Colon (tissue), 2 donors: Measurements from ENCODE around the gene GPR153.

Source experiments
- FAIRE-seq: peaks from 2 replicates; lab custom pipeline; 2012; peaks lifted over from hg19 to GRCh38; lab: Jason Lieb, UNC
- donor health status: control.
- donor health status: control.

GPR153 gene

DNA sequence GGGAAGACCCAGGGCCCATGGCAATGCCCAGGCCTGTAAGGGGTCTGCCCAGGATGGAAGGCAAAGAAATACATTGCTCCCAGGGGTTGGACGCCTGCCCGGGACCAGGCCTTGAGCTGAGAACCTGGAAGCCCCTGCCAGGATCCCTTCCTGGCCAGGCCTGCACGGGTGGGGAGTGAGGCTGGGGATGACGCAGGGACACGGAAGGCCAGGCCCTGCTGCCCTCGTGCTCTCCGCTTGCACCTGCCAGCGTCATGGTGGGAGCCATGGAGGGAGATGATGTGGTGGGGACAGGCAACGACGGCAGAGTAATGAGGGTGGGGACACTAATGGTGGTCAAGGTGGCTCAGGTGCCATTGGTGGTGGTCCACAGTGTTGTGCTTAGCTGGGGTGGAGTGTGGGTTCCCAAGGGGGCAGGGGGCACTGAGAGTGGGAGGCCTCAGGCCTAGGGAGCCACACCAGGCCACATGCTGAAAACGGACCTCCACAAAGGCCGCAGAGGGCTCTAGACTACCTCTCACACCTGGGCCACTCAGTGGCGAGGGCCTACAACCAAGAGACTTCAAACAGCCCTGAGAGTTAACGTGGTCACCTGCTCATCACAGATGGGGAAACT is 12.6 kb downstream of the GPR153 start:
- FAIRE-seq: no peak

GRCh38 chr1:6247651-6248050 is 13.2 kb downstream of the GPR153 start:
- FAIRE-seq: no peak

DNA sequence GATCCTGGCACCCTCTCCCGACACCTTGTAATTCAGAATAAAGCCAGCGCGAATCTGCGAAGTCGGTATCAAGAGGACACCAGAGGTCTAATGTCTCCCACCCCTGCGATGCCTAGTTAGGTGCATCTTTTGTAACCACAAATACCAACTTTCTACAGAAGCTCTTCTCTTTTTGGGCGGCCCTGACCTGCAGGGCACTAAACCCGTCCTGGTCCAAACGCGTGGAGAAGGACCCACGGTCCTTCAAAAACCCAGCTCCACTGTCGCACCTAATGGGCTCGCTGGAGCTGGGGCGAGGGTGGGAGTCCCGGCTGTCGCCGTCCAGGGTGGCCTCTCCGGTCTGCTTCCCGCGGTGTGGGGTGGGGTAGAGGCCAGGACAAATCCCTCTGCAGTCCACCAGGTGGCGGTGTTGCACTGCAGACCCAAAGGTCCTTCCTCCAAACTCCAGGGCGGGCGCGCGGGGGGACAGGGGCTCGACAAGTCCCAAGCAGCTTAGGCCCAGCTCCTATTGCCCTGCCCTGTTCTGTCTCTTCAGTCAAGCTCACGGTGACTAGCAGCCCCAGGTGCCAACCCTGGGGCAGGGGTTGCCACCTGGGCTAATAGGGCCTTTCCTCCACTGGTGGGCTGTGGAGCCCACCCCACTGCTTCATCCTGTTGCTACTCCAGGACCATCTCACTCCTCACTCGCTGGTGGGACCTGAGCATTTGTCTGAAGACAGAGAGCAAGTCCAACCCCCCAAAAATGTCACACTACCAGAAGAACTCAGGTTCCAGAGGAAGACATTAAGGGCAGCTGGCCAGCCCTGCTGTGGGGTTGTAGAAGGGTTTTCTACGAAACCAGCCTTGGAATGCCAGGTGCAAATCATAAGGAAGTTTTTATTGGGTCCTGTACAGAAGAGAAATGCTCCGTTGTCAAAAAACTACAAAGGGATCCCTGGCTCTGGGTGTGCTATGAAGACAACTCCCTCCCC is 14.1 kb downstream of the GPR153 start:
- no peak for FAIRE-seq

- FAIRE-seq: no peak
Observed at GRCh38 chr1:6245869-6246496, 14.9 kb downstream of the GPR153 start.

DNA sequence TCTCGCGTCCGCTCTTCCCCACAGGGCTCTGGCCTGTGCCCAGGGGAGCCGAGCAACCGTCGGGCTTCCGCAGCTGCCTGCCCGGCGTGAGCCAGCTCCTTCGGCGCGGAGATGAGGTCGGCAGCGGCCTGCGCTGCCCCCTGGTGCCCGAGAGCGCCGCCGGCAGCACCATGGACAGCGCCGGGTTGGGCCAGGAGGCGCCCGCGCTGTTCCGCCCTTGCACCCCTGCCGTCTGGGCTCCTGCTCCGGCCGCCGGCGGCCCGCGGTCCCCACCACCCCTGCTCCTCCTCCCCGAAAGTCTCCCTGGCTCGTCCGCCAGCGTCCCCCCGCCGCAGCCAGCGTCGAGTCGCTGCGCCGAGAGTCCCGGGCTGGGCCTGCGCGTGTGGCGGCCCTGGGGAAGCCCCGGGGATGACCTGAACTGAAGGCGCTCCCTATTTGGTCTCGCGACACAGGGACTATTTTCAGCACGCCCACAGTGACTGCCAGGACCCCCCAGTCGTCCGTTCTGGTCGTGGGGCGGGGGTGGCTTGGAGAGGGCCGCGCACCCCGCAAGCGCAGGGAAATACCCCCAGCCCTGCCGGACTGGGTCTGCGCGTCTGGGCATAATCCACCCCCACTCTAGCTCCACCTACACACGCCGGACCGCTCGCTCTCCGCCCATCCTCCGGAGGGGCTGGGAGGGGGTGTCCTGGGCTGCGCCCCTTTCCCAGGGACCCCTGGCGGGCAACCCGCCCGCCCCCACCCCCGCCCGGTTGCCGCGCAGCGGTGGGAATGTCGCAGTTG is 15.6 kb downstream of the GPR153 start:
- FAIRE-seq: no peak

DNA sequence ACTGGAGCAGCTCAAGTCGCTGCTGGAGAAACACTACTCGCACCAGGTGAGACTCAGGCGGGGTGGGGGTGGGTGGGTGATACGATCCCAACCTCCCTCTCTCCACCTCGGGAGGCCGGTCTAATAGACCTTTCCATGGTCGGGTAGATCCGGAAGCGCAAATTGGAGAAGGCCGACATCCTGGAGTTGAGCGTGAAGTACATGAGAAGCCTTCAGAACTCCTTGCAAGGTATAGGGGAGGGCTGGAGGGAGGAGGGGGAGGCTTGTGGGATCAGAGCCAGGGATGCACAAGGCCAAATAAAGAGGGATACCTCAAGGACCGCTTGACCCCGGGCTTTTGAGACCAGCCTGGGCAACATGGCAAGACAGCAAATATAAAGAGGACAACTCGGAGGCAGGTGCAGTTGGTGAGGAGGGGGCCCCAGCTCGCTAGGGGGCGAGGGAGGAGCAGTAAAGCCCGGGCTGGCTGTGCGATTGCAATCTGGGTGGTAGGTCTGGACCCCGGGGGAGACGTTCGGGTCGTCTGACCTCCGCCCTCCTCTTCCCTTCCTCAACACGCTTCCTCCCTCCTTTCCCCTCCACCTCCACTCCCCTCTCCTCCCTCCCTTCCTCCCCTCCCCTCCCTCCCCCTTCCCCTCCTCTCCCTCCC is 16.4 kb downstream of the GPR153 start:
- no peak for FAIRE-seq

DNA sequence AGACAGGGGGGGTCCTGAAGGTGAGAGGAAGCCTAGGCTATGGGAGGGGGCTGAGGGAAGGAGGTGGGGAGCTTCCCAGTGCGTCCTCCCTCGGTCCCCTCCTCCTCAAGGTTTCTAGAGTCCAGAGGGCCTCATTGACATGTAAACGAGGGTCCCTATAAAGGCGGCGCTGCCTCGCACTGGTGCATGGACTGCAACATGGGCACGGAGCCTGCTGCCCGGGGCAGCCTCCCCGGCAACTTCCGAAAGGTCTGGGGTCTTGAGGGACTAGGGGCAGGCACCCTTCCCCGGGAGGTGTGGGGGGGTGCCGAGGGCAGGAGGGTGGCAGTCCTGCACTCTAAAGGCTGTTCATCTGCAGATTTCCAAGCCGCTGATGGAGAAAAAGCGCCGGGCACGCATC is 16.9 kb downstream of the GPR153 start, which contains the start of gene HES3:
TSS of gene HES3 (plus strand) at position 187 of the 400 bp plus-strand sequence. CDS start at position 374, 187 bp downstream.
- no peak for FAIRE-seq

- no peak for FAIRE-seq
Observed at GRCh38 chr1:6243053-6243834, 17.7 kb downstream of the GPR153 start.

- no peak for FAIRE-seq
Observed at GRCh38 chr1:6241887-6242740, 18.8 kb downstream of the GPR153 start.

GRCh38 chr1:6241107-6241886 is 19.6 kb downstream of the GPR153 start:
- no peak for FAIRE-seq

- no peak for FAIRE-seq
Observed at GRCh38 chr1:6239950-6240768, 20.7 kb downstream of the GPR153 start.

DNA sequence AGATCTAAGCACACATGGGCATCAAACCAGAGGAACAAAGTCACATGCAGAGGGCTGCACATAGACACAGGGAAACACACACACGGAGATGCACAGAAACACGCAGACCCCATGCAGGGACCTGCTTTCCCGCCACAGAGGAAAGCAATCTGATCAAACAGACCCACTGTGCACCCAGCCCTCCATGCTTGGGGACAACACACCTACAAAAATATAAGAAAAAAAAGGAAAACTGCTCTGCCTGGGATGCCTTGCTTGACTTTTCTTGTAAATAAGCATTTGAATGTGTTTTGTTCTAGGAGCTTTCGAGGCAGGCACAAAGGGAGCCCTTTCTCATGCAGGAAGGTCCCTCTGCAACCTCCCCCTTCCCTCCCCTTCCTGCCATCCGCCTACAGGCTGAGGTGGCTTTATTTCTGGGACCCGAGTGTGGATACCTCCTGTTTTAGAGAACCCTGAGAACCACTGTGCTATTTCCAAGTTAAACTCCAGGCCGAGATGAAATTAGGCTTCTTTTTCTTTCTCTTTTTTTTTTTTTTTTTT is 21.6 kb downstream of the GPR153 start:
- no peak for FAIRE-seq

DNA sequence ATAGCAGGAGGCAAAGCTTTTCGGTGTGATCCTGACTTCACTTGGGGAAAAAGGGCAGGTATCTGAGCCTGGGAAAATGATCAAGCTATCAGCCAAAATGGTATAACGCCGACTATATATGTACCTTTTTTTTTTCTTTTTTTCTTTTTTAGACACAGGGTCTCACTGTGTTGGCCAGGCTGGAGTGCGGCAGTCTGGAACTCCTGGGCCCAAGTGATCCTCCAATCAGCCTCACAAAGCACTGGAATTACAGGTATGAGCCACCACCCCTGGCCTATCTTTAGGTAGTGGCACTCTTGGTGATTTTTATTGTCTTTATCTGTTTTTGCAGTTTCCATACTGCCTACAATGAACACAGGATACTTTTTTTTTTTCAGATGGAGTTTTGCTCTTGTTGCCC is 23.8 kb downstream of the GPR153 start:
- no peak for FAIRE-seq

GRCh38 chr1:6235296-6235677 is 25.6 kb downstream of the GPR153 start:
- FAIRE-seq: no peak

DNA sequence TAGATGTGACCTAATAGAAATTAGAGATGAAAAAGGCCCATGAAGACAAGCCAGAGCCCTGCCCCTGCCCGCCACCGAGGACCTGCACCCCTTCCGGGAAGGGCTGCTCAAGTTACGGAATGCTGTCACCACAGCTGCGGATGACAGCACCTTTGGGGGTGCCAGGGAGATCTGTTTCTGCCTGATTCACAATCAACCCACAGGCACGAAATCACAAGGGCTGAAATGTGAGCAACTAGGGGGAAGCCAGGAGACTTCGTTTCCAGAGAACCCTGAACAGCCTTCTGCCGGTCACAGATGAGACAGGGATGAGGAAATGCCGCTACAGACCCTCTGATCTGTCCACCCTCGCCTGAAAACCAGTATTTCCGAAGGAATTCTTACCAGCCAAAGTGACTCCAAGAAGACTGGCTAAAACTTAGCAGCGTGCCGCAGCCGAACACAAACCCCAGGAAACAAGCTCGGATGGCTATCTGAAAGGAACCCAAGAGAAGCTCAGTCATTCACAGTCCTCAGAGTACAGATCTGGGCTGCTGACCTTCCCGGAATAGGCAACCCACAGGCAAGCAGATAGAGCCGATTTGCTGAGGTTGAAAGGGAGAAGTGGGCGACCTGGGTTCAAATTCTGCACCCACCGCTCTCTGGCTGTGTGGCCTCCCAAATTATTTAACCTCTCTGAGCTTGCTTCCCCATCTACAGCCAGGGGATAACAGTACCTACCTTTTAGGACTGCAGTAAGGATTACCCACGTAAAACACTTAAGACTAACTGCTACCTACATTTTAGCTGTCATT is 26.2 kb downstream of the GPR153 start:
- no peak for FAIRE-seq

- FAIRE-seq: no peak
Observed at GRCh38 chr1:6233376-6233775, 27.5 kb downstream of the GPR153 start.

DNA sequence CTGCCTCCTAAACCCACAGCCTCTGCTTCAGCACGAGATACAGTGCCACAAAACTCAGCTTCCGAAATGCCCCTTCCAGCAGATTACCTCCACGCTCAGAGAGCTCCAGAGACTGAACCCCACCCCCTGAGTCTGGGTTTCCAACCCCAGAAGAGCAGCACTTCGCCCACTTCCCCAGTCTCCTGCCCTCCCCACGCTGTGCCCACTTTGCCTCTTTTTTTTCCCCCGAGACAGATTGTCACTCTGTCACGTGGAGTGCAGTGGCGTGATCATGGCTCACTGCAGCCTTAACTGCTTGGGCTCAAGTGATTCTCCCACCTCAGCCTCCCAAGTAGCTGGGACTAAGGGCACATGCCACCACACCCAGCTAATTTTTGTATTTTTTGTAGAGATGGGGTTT is 35.2 kb downstream of the GPR153 start:
- no peak for FAIRE-seq
